Keratinocyte (primary cell): Measurements from ENCODE around the gene NAMPT. TPM values are rescaled to one million over a fixed set of nuclear protein-coding genes. Genes with fewer than 3 reads are reported as not detected.

Source experiments
- DNase-seq: peaks from one replicate; pipeline ENCODE4 v3.0.0-alpha.2; 2011; ENCODE audit warnings: low read depth, missing footprints, low spot score
- FAIRE-seq: peaks from 2 replicates; lab custom pipeline; 2011; peaks lifted over from hg19 to GRCh38; lab: Jason Lieb, UNC
- H2AFZ ChIP-seq: 2 replicates; pipeline ENCODE4 v1.6.0; 2012; ENCODE audit warnings: low read length, control low read depth, inconsistent platforms; ENCODE audit not compliant: control insufficient read depth
- H3K27ac ChIP-seq: 2 replicates; pipeline ENCODE4 v1.5.1; 2011; ENCODE audit warnings: low read length; ENCODE audit not compliant: control insufficient read depth, insufficient read depth
- H3K27me3 ChIP-seq: 3 replicates; pipeline ENCODE4 v1.6.0; 2011; ENCODE audit warnings: low read length; ENCODE audit not compliant: control insufficient read depth, insufficient read depth; ENCODE audit errors: extremely low read depth
- H3K36me3 ChIP-seq, 2 experiments: 2 replicates in 1 of 2; 3 replicates in 1 of 2; pipeline ENCODE4 v1.5.1; 2011; ENCODE audit warnings: low read length in 2 of 2, mild to moderate bottlenecking in 1 of 2; ENCODE audit not compliant: control insufficient read depth in 2 of 2, insufficient read depth in 2 of 2; ENCODE audit errors: extremely low read depth in 1 of 2
- H3K4me1 ChIP-seq: 3 replicates; pipeline ENCODE4 v1.5.1; 2011; ENCODE audit warnings: low read length; ENCODE audit not compliant: control insufficient read depth, insufficient read depth; ENCODE audit errors: extremely low read depth
- H3K4me2 ChIP-seq: 3 replicates; pipeline ENCODE4 v1.6.0; 2011; ENCODE audit warnings: low read depth, low read length; ENCODE audit not compliant: control insufficient read depth, insufficient read depth; ENCODE audit errors: extremely low read depth
- H3K4me3 ChIP-seq, 3 experiments: fragments of 200-600 bp in 1 of 3; sonication (generic) in 1 of 3; 2 replicates in 2 of 3; 3 replicates in 1 of 3; pipeline ENCODE4 v1.5.1; 2011 to 2016; ENCODE audit warnings: low read length in 3 of 3, mild to moderate bottlenecking in 3 of 3, control low read depth in 2 of 3, inconsistent platforms in 1 of 3, low read depth in 1 of 3, mixed read lengths in 1 of 3, mixed run types in 1 of 3, moderate library complexity in 1 of 3; ENCODE audit not compliant: control insufficient read depth in 2 of 3, insufficient read depth in 2 of 3; ENCODE audit errors: extremely low read depth in 1 of 3
- H3K79me2 ChIP-seq: 2 replicates; pipeline ENCODE4 v1.6.0; 2012; ENCODE audit warnings: low read length; ENCODE audit not compliant: control insufficient read depth, insufficient read depth
- H3K9ac ChIP-seq: 3 replicates; pipeline ENCODE4 v1.6.0; 2011; ENCODE audit warnings: low read length; ENCODE audit not compliant: control insufficient read depth, insufficient read depth; ENCODE audit errors: extremely low read depth
- H3K9me1 ChIP-seq: 3 replicates; pipeline ENCODE4 v1.6.0; 2011; ENCODE audit warnings: low read length; ENCODE audit not compliant: control insufficient read depth, insufficient read depth; ENCODE audit errors: extremely low read depth
- H3K9me3 ChIP-seq: 2 replicates; pipeline ENCODE4 v1.5.1; 2012; ENCODE audit warnings: low read depth, low read length; ENCODE audit not compliant: control insufficient read depth
- H4K20me1 ChIP-seq: 3 replicates; pipeline ENCODE4 v1.6.0; 2011; ENCODE audit warnings: low read length; ENCODE audit not compliant: control insufficient read depth, insufficient read depth; ENCODE audit errors: extremely low read depth
- EZH2 ChIP-seq: IDR thresholded peaks from one replicate; pipeline ENCODE4 v1.6.1; 2012; ENCODE audit warnings: inconsistent platforms, mild to moderate bottlenecking, low read length, moderate library complexity
- dilution Hi-C: fragments of 300-500 bp; cut with MboI; formaldehyde crosslinking; loops from one replicate; pipeline ENCODE4 v1.7.0; 2020; ENCODE audit warnings: low sequenced_read_pairs; ENCODE audit not compliant: extremely low pct_ligation_motif_present
- polyA plus RNA-seq, 5 experiments: library from polyadenylated mRNA; depleted of rRNA in 3 of 5; stranded (reverse) in 3 of 5; stranded (forward) in 1 of 5; unstranded in 1 of 5; fragments of >200 nt; gene quantifications; 1 replicate in 1 of 5; 2 replicates in 3 of 5; 3 replicates in 1 of 5; pipeline versions ENCODE4 v1.2.1 to v1.2.3, GENCODE V29; 2011 to 2012; ENCODE audit warnings: missing spikeins in 2 of 5, low read depth in 1 of 5, low replicate concordance in 1 of 5
- TF ChIP-seq, protein P1 (sequence below), 3 experiments: IDR thresholded peaks in 1 of 3; conservative IDR thresholded peaks in 1 of 3; optimal IDR thresholded peaks in 1 of 3; 2 replicates in 2 of 3; 3 replicates in 1 of 3; pipeline versions ENCODE3 to v1.5.1; 2011; ENCODE audit warnings: low read length in 3 of 3, mild to moderate bottlenecking in 3 of 3, moderate library complexity in 2 of 3, control low read depth in 1 of 3, inconsistent platforms in 1 of 3; ENCODE audit not compliant: insufficient read depth in 2 of 3; ENCODE audit errors: extremely low read depth in 1 of 3

NAMPT gene
- polyA plus RNA-seq, 1 donor (not counting 4 experiments of a cell fraction or from before 2014, with no cell fraction given): 94.2 TPM

DNA sequence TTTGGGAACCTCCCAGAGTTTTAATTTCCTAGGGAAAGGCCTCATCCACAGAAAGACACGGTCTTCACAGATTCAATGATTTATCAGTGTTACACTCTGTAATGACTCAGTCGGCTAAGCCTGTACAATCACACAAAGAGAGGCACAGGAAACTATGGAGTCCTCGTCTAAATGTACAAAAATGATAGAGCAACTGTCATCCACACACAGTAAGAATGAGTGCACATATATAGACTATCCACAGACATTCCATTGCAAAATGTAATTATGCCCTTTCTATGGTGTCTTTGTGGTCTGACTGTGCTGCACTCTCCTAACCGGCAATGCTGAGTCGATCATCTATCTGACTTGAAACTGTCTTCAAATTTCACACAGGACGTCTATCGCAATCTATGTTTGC, 3.5 kb upstream of the NAMPT start:
- Histone ChIP-seq H2AFZ (no peak overlapping the region), H3K4me3 (no peak overlapping the region), H3K79me2 (peaks cover 9% of the 10 kb centered on the region), H3K4me2 (no peak overlapping the region), H3K36me3 (no peaks in the 10 kb centered on the region), H3K27ac (no peak overlapping the region), H3K9me1 (no peaks in the 10 kb centered on the region), H4K20me1 (no peaks in the 10 kb centered on the region), H3K27me3 (no peaks in the 10 kb centered on the region), H3K4me1 (peaks cover 10% of the 10 kb centered on the region), H3K9ac (no peak overlapping the region), H3K9me3 (no peaks in the 10 kb centered on the region)
- DNase-seq (no peak), FAIRE-seq (no peak)
- dilution Hi-C loops: no loop called here
- TF ChIP-seq, protein P1, sequence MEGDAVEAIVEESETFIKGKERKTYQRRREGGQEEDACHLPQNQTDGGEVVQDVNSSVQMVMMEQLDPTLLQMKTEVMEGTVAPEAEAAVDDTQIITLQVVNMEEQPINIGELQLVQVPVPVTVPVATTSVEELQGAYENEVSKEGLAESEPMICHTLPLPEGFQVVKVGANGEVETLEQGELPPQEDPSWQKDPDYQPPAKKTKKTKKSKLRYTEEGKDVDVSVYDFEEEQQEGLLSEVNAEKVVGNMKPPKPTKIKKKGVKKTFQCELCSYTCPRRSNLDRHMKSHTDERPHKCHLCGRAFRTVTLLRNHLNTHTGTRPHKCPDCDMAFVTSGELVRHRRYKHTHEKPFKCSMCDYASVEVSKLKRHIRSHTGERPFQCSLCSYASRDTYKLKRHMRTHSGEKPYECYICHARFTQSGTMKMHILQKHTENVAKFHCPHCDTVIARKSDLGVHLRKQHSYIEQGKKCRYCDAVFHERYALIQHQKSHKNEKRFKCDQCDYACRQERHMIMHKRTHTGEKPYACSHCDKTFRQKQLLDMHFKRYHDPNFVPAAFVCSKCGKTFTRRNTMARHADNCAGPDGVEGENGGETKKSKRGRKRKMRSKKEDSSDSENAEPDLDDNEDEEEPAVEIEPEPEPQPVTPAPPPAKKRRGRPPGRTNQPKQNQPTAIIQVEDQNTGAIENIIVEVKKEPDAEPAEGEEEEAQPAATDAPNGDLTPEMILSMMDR (optimal IDR thresholded peaks at IDR 0.05 in 1 of 3, IDR thresholded peaks at IDR 0.05 in 1 of 3, conservative IDR thresholded peaks at IDR 0.05 in 1 of 3; ENCODE audit: extremely low read depth in 1 of 3, insufficient read depth in 2 of 3, low read length in 3 of 3): no peak
- no peak for TF ChIP-seq EZH2

- no peak overlapping the region for H3K27ac ChIP-seq
- H3K36me3 ChIP-seq: no peaks in the 10 kb centered on the region
- no peaks in the 10 kb centered on the region for H3K9me1 ChIP-seq
- TF ChIP-seq, protein P1 (optimal IDR thresholded peaks at IDR 0.05 in 1 of 3, IDR thresholded peaks at IDR 0.05 in 1 of 3, conservative IDR thresholded peaks at IDR 0.05 in 1 of 3; ENCODE audit: extremely low read depth in 1 of 3, insufficient read depth in 2 of 3, low read length in 3 of 3): no peak
- TF ChIP-seq EZH2: no peak
- dilution Hi-C loops: no loop called here
- no peak overlapping the region for H3K4me2 ChIP-seq
- peaks cover 14% of the 10 kb centered on the region for H3K79me2 ChIP-seq
- H3K4me1 ChIP-seq: peaks cover 10% of the 10 kb centered on the region
- FAIRE-seq (no peak), DNase-seq (no peak)
- H3K27me3 ChIP-seq: no peaks in the 10 kb centered on the region
- no peaks in the 10 kb centered on the region for H4K20me1 ChIP-seq
- H2AFZ ChIP-seq: no peak overlapping the region
- no peak overlapping the region for H3K9ac ChIP-seq
- no peak overlapping the region for H3K4me3 ChIP-seq
- H3K9me3 ChIP-seq: no peaks in the 10 kb centered on the region
Measured at GRCh38 chr7:106287786-106288185, 3.0 kb upstream of the NAMPT start.
